GM10847 (cell line): ENCODE measurements around the gene PTPRE.

Experiments
- POLR2A ChIP-seq: IDR thresholded peaks from 2 replicates; pipeline ENCODE4 v1.6.1; 2011; ENCODE audit not compliant: insufficient read length; ENCODE audit errors: extremely low read depth

Gene PTPRE

DNA sequence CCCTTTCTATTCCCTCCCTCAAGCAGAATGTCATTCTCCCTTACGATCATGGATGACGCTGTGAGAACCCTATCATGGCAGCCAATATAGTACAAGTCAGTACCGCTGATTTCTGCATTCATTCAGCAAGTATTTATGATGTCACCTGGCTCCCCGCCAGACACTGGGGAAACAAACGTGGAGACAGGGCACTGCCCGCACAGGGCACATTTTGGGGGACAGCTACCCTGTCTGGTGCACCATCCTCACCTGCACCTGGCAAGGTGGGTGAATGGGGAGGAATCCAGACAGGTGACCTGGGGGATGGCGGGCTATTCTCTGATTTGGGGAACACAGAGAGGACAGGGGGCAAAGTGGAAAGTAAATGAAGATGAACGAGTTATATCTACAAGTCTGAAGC is 190.9 kb downstream of the PTPRE start:
- no peak for TF ChIP-seq POLR2A

GRCh38 chr10:128098631-128099030 is 191.7 kb downstream of the PTPRE start:
- no peak for TF ChIP-seq POLR2A

- TF ChIP-seq POLR2A: no peak
Observed at GRCh38 chr10:128099901-128100300, 193.0 kb downstream of the PTPRE start.

GRCh38 chr10:128101901-128102300 is 195.0 kb downstream of the PTPRE start:
- no peak for TF ChIP-seq POLR2A

- no peak for TF ChIP-seq POLR2A
Observed at GRCh38 chr10:128102480-128103228, 195.8 kb downstream of the PTPRE start.

DNA sequence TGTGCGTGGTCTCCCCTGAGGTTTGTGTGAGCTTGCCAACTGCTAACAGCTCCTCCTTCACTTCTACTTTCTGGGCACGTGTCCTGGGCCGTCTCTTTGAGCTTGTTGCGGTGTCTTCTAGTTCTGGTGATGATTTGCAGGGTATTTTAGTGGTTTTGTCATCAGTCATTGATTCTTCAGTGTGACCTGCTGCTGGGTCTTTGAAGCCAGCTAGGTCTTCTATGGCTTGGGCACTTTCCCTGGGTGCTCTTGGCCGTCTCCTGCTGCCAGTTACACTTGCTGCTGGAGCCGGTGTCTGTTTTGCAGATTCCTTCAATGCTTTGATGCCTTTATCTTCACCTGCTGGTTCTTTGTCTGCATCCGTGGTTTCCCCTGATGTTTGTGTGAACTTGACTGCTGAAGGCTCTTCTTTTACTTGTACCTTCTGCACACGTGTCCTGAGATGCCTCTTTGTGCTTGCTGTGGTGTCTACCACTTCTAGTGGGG is 196.4 kb downstream of the PTPRE start:
- TF ChIP-seq POLR2A: no peak

DNA sequence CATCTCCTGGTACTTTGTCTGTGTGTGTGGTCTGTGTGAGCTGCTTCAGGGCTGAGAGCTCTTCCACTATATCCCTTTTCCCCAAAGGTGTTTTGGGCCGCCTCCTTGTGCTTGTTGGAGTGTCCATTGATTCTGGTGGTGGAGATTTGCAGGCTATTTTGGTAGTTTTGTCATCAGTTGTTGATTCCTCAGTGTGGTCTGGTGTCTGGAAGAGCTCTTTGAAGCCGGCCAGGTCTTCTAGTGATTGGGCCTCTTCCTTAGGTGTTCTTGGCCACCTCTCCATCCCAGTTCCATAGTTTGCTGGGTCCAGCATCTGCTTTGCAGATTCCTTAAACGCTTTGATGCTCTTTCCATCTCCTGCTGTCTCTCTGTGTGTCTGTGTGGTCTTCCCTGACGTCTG is 198.5 kb downstream of the PTPRE start:
- TF ChIP-seq POLR2A: no peak

DNA sequence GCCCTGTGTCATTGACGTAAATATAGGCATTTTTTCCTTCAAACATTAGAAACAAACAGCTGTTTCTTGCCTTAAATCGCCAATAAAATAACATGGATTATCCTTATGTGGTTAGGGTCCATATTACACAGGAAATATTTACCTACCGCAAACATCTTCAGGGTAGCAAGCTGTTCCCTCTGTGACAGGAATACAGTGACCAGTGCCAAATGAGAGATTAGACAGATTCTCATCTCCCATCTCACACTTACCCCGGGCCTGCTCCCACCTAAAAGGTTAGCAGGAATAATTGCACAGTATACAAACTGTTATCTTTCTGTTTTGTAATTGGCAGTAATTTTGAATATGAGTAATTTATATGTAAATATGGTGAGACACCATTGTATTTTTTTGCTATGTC is 202.8 kb downstream of the PTPRE start:
- TF ChIP-seq POLR2A: no peak

- TF ChIP-seq POLR2A: no peak
Observed at GRCh38 chr10:128110339-128110738, 203.4 kb downstream of the PTPRE start.

DNA sequence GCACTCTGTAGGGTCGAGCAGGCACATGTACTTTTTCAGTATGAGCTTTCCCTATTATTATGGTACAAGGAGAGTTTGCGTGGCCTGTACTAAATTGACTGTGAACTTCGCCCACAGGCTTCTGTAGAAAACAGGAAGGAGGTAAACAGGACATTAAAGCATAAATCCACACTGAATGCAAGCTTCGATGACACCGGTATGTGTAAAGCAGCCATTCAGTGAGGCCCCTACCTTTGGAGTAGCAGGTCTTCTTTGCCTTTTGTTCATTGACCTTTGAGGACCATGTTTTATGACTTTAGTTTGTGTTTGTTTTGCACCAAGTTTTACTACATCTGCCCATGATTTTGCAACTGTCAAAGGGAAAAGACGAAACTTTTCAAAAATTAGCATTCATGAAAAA is 204.8 kb downstream of the PTPRE start:
- no peak for TF ChIP-seq POLR2A

DNA sequence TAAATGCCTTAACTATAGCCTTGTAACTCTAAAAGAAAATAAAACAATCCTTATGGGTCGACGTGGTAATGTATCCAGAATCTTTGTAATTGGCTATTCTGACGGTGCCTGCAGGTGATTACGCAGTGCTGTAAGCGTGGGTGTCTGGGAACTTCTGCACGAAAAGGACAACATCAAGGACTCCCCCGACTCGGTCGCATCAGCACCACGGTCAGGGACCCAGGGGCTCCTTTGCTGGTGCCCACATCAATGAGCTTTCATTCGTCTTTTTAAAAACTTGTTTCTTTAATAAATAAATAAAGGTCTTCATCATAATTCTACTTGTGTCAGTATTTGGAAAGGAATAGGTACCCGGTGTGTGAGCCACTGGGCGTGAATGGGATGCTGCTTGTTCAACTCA is 206.1 kb downstream of the PTPRE start:
- TF ChIP-seq POLR2A: no peak

- no peak for TF ChIP-seq POLR2A
Observed at GRCh38 chr10:128114901-128115300, 208.0 kb downstream of the PTPRE start.

DNA sequence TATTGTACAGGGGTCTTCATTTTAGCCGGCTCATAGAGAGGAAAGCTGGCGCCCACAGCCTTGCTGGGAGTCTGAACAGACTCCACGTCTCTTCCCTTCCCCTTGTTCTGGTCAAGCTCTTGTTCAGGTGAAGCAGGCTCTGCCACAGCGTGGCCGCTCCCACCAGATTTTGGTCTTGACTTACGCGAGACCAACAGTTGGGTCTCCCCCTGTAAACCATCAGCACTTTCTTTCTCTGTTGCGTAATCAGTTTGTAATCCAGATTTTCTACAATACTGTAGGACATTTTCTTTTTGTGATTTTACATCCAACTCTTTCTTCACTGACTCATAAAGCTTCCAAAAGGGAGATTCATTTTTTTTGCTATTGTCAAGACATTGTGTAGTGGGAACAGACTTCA is 208.5 kb downstream of the PTPRE start:
- TF ChIP-seq POLR2A: no peak

DNA sequence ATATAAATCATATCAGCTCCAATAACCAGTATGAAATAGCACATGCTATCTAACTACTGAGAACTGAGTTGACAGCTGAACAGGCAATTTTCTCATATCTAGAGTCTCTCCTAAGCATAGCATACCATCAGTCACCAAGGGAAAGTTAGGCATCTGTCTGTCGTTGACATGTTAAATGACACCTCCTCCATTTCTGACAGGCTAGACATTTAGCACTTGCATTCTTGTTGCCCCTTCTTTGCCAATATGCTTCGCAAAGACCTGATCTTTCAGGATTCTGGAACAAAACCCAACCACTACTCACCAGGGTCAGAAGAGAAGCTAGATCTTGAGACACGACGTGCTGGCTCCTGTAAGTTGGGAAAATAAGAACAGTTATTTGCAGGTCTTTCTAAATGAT is 209.3 kb downstream of the PTPRE start:
- TF ChIP-seq POLR2A: no peak

DNA sequence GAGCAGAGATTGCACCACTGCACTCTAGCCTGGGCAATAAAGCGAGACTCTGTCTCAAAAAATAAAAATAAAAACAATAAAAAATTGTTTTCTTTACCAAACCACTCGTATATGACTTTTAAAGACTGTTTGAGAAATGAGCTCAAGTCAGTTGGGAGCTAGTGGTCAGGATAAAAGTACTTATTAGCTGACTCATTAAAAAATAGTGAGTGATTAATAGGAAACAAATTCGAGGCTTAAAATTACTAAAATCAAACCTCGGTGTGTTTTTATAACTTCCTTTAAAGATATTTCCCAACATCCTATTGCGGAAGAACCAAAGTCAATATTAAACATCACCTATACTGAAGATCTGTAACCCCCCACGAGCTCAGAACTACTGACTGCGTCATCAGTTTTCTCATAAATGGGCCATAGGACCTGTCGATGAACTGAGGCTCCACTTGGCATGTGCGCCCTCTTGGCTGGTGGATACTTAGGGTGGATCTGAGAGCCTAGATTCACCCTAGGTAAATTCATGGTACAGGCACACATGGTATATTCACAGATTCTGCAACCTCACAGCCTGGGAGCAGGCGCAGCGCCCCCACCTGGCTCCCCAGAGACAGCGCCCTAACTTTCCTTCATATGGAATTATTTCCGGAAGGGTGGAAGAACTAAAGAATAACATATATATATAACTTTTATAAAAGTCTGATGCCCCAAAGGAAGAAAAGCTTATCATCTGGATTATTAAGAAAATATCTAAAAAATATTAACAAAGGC is 210.1 kb downstream of the PTPRE start:
- no peak for TF ChIP-seq POLR2A

DNA sequence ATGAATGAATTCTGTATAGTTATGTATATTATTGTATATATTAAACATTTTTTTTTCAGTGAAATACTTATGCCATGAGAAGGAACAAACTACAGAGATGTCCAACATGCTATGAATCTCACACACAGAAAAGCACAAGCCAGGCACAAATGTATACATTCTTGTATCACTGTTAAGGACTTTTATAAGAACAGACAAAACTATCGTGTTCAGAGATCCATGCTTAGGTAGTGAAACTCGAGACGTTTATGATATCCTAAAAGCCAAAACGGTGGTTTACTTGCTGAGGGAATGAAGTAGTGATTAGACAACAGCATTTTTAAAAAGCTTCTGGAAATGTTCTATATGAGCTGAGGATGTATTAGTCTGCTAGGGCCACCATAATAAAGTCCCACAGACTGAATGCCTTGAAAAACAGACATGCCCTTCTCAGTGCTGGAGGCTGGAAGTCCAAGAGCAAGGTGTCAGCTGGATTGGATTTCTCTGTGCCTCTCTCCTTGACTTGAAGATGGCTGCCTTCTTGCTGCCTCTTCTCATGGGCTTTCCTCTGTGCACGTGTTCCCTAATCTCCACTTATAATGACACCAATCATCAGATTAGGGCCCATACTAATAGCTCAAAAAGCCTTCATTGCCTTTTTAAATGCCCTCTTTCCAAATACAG is 215.0 kb downstream of the PTPRE start:
- no peak for TF ChIP-seq POLR2A
